ENCODE measurements around the gene GOSR2. TPM values are rescaled to one million over a fixed set of nuclear protein-coding genes. Genes with fewer than 3 reads are reported as not detected.
"Not testable (repeated sequence)": the region's sequence is repeated elsewhere in the genome, so short reads cannot be mapped to it uniquely, and the experiment has no call there.

GOSR2 gene
- polyA plus RNA-seq, 6 donors from 2014 or later = 47.7 to 82.4 (median 58.1) TPM

DNA sequence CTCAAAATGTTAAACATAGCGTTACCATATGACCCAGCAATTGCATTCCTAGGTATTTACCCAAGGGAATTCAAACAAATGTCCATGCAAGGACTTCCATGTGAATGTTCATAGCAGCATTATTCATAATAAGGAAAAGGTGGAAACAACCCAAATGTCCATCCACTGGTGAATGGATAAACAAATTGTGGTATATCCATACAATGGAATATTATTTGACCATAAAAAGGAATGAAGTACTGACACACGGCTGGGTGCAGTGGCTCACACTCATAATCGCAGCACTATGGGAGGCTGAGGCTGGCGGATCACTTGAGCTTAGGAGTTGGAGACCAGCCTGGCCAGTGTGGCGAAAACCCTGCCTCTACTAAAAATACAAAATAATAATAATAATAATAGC, 24.1 kb upstream of the GOSR2 start:
- ATAC-seq (ENCODE audit: low read depth in 2 of 2) = no peak
- H3K27me3 Mint-ChIP-seq = peaks cover 17 to 63% (median 27%) of the 10 kb centered on the region in 3 donors
- DNase-seq = no peak
- no peak overlapping the region for H3K27ac Mint-ChIP-seq
- H3K4me1 Mint-ChIP-seq = no peaks in the 10 kb centered on the region
- H3K36me3 Mint-ChIP-seq = peaks cover 0 to 5% of the 10 kb centered on the region in 2 donors
- H3K9me3 Mint-ChIP-seq = peaks cover 0 to 8% (median 5%) of the 10 kb centered on the region in 7 donors
- no peak overlapping the region for H3K4me3 Mint-ChIP-seq

DNA sequence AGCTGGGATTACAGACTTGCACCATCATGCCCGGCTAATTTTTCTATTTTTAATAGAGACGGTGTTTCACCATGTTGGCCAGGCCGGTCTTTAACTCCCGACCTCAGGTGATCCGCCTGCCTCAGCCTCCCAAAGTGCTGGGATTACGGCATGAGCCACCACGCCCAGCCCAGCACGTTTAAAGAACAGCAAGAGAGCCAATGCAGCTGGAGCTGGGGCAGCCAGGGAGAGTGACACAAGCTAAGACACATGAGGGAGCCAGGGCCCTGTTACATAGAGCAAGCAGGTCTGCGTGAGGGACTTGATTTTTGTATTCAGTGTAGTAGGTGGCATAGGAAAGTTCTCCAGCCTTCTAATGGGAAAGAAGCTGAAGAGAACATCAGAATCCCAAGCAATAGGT, 21.7 kb upstream of the GOSR2 start:
- Mint-ChIP-seq H3K27me3 (peaks cover 20 to 76% (median 31%) of the 10 kb centered on the region in 3 donors), H3K4me1 (peaks cover 0 to 3% (median 0%) of the 10 kb centered on the region in 3 donors), H3K36me3 (peaks cover 0 to 13% of the 10 kb centered on the region in 2 donors), H3K4me3 (no peak overlapping the region), H3K9me3 (peaks cover 0 to 8% (median 6%) of the 10 kb centered on the region in 7 donors), H3K27ac (no peak overlapping the region)
- DNase-seq (no peak), ATAC-seq (ENCODE audit: low read depth in 2 of 2) (no peak)

DNA sequence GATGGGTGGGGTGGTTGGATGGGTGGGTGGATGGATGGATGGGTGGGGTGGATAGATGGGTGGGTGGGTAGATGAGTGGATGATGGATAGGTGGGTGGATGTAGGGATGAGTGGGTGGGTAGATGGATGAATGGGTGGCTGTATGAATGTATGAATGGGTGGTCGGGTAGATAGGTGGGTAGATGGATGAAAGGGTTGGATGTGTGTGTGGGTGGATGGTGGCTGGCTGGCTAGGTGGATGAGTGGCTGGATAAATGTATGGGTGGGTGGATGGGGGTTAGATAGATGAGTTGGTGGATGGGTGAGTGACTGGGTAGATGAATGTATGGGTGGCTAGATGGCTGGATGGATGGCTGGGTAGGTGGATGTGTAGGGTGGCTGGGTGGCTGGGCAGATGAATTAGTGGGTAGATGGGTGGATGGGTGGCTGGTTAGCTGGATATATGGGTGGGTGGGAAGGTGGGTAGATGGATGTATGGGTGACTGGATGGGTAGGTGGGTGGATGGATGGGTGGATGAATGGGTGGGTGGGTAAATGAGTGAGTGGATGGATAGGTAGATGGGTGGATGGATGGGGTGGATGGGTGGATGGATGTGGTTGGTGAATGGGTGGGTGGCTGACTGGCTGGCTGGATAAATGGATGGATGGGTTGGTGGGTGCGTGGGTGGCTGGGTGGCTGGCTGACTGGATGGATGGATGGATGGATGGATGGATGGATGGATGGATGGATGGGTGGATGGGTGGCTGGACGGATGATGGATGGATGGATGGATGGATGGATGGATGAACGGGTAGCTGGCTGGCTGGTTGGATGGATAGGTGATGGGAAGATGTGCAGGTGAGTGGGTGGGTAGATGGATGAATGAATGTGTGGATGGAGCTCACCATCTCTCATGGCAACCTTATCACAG, 18.9 kb upstream of the GOSR2 start:
- ATAC-seq (ENCODE audit: low read depth in 2 of 2) (no peak), DNase-seq (no peak)
- Mint-ChIP-seq H3K9me3 (peaks cover 0 to 6% (median 0%) of the 10 kb centered on the region in 7 donors), H3K36me3 (peaks cover 0 to 13% of the 10 kb centered on the region in 2 donors), H3K27me3 (peaks cover 18 to 60% (median 45%) of the 10 kb centered on the region in 3 donors), H3K4me1 (peaks cover 0 to 3% (median 0%) of the 10 kb centered on the region in 3 donors), H3K27ac (no peak overlapping the region), H3K4me3 (no peak overlapping the region)

DNA sequence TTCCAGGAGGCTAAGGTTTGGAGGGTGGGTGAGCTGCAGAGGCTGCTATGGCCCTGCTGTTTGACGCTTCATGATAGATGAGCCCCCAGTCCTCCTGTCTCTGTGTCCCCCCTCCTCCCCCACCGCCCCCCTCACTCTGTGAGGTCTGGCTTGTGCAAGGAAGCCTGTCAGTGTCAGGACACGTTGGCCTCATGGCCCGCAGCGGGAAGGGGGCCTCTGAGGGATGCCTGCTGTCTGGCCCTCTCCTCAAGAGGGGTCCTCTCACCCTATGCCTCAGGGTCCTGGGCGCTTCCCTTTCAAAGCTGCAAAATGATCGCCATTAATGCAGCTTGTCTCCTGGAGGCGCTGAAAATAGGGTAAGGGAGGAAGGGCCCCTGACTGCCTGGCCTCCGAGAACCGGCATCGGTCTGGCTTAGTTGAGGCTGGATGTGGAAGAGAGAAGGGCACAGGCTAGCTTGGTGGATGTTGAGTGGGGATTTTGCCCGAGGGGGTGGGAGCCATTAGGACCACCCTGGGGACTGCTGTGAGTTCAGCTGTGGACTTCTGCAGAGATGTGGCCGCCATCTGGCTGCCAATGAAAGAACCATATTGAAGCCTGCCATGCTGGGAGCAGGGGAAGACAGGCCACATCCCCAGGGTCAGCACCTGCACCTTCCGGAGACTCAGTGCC, 14.8 kb upstream of the GOSR2 start:
- Mint-ChIP-seq H3K4me3 (no peak overlapping the region), H3K4me1 (peaks cover 0 to 3% (median 0%) of the 10 kb centered on the region in 3 donors), H3K36me3 (peaks cover 0 to 13% of the 10 kb centered on the region in 2 donors), H3K27ac (no peak overlapping the region), H3K9me3 (peaks cover 0 to 4% (median 0%) of the 10 kb centered on the region in 7 donors), H3K27me3 (peaks cover 17 to 53% (median 42%) of the 10 kb centered on the region in 3 donors)
- DNase-seq = no peak
- ATAC-seq (ENCODE audit: low read depth in 2 of 2) = no peak

- Mint-ChIP-seq H3K9me3 (no peaks in the 10 kb centered on the region), H3K4me3 (no peak overlapping the region), H3K4me1 (peaks cover 0 to 3% (median 0%) of the 10 kb centered on the region in 3 donors), H3K36me3 (no peaks in the 10 kb centered on the region), H3K27ac (peak overlapping the region in 1 of 6 donors; percentile 68), H3K27me3 (peaks cover 11 to 49% (median 36%) of the 10 kb centered on the region in 3 donors)
- ATAC-seq (ENCODE audit: low read depth in 2 of 2) = no peak
- no peak for DNase-seq
These were observed 12.6 kb upstream of the GOSR2 start for GRCh38 chr17:46910179-46910927.

DNA sequence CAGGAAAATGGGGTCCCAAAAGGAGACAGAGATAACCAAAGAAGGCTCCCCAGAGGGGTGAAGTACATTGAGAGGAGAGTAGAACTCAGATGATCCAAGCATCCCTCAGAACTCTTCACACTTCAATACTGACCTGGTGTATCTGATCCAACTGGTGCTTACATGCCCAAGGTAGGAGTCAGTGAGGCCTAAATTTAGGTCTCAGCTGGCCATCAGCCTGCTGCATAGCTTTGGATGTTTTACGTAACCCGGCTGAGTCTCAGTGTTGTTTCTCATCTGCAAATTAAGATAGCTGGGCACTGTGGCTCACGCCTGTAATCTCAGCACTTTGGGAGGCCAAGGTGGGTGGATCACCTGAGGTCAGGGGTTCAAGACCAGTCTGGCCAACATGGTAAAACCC, 11.6 kb upstream of the GOSR2 start:
- Mint-ChIP-seq H3K27ac (no peak overlapping the region), H3K4me1 (no peaks in the 10 kb centered on the region), H3K27me3 (peaks cover 9 to 49% (median 32%) of the 10 kb centered on the region in 3 donors), H3K9me3 (no peaks in the 10 kb centered on the region), H3K36me3 (no peaks in the 10 kb centered on the region), H3K4me3 (no peak overlapping the region)
- ATAC-seq (ENCODE audit: low read depth in 2 of 2) (no peak), DNase-seq (no peak)

GRCh38 chr17:46915596-46915995, 7.4 kb upstream of the GOSR2 start:
- Mint-ChIP-seq H3K27ac (no peak overlapping the region), H3K9me3 (peaks cover 0 to 5% (median 0%) of the 10 kb centered on the region in 7 donors), H3K4me1 (no peaks in the 10 kb centered on the region), H3K36me3 (peaks cover 0 to 8% of the 10 kb centered on the region in 2 donors), H3K4me3 (no peak overlapping the region), H3K27me3 (peaks cover 5 to 29% (median 24%) of the 10 kb centered on the region in 3 donors)
- ATAC-seq (ENCODE audit: low read depth in 2 of 2) (no peak), DNase-seq (no peak)

GRCh38 chr17:46916211-46916610, 6.7 kb upstream of the GOSR2 start:
- peaks cover 0 to 8% of the 10 kb centered on the region in 2 donors for H3K36me3 Mint-ChIP-seq
- peaks cover 1 to 22% (median 19%) of the 10 kb centered on the region in 3 donors for H3K27me3 Mint-ChIP-seq
- H3K4me1 Mint-ChIP-seq = no peaks in the 10 kb centered on the region
- no peak overlapping the region for H3K4me3 Mint-ChIP-seq
- DNase-seq (no peak), ATAC-seq (ENCODE audit: low read depth in 2 of 2) (no peak)
- peaks cover 0 to 5% (median 0%) of the 10 kb centered on the region in 7 donors for H3K9me3 Mint-ChIP-seq
- peak overlapping the region in 1 of 6 donors; percentile 33 for H3K27ac Mint-ChIP-seq

- peaks cover 0 to 8% of the 10 kb centered on the region in 2 donors for H3K36me3 Mint-ChIP-seq
- no peak for DNase-seq
- H3K27ac Mint-ChIP-seq = no peak overlapping the region
- peaks cover 0 to 22% (median 19%) of the 10 kb centered on the region in 3 donors for H3K27me3 Mint-ChIP-seq
- H3K9me3 Mint-ChIP-seq = peaks cover 0 to 5% (median 0%) of the 10 kb centered on the region in 7 donors
- ATAC-seq (ENCODE audit: low read depth in 2 of 2) = no peak
- no peak overlapping the region for H3K4me3 Mint-ChIP-seq
- no peaks in the 10 kb centered on the region for H3K4me1 Mint-ChIP-seq
These were observed 6.3 kb upstream of the GOSR2 start for GRCh38 chr17:46916623-46917022.

GRCh38 chr17:46917041-46917440, 5.9 kb upstream of the GOSR2 start:
- no peaks in the 10 kb centered on the region for H3K4me1 Mint-ChIP-seq
- ATAC-seq (ENCODE audit: low read depth in 2 of 2) (no peak), DNase-seq (no peak)
- H3K9me3 Mint-ChIP-seq = peaks cover 0 to 5% (median 0%) of the 10 kb centered on the region in 7 donors
- peaks cover 0 to 8% of the 10 kb centered on the region in 2 donors for H3K36me3 Mint-ChIP-seq
- no peak overlapping the region for H3K4me3 Mint-ChIP-seq
- peaks cover 0 to 18% (median 15%) of the 10 kb centered on the region in 3 donors for H3K27me3 Mint-ChIP-seq
- peak overlapping the region in 1 of 6 donors; percentile 2 for H3K27ac Mint-ChIP-seq

- Mint-ChIP-seq H3K4me1 (peaks cover under 1 to 4% (median 2%) of the 10 kb centered on the region in 3 donors), H3K4me3 (no peak overlapping the region), H3K27me3 (peaks cover 0 to 16% (median 11%) of the 10 kb centered on the region in 3 donors), H3K36me3 (peaks cover 0 to 8% of the 10 kb centered on the region in 2 donors), H3K9me3 (peaks cover 0 to 5% (median 0%) of the 10 kb centered on the region in 7 donors), H3K27ac (no peak overlapping the region)
- ATAC-seq (ENCODE audit: low read depth in 2 of 2) (no peak), DNase-seq (no peak)
These were observed 5.4 kb upstream of the GOSR2 start for GRCh38 chr17:46917516-46917915.

- H3K27ac Mint-ChIP-seq = peak overlapping the region in 3 of 6 donors; percentile 56 to 99 (median 89)
- not testable (repeated sequence) for H3K27me3 Mint-ChIP-seq; H3K36me3 Mint-ChIP-seq; ATAC-seq (ENCODE audit: low read depth in 2 of 2); DNase-seq; H3K9me3 Mint-ChIP-seq
- H3K4me1 Mint-ChIP-seq = peaks cover 36 to 43% (median 39%) of the 10 kb centered on the region in 3 donors
- peak overlapping the region; percentile 44 to 97 (median 74) for H3K4me3 Mint-ChIP-seq
These were observed 998 bp upstream of the GOSR2 start for GRCh38 chr17:46921962-46922361.

- ATAC-seq (ENCODE audit: low read depth in 2 of 2) (peak; percentile 1), DNase-seq (no peak)
- peak overlapping the region; percentile 84 to 99 (median 95) for H3K4me3 Mint-ChIP-seq
- peak overlapping the region; percentile 98 to 100 (median 100) for H3K27ac Mint-ChIP-seq
- peaks cover 0 to 5% (median 0%) of the 10 kb centered on the region in 3 donors for H3K27me3 Mint-ChIP-seq
- H3K9me3 Mint-ChIP-seq = no peaks in the 10 kb centered on the region
- peaks cover 39 to 48% (median 40%) of the 10 kb centered on the region in 3 donors for H3K4me1 Mint-ChIP-seq
- H3K36me3 Mint-ChIP-seq = no peaks in the 10 kb centered on the region
These were observed 515 bp upstream of the GOSR2 start for GRCh38 chr17:46922487-46922803.

All from naive B cell (primary cell).